Inferior parietal cortex (tissue), 1 donor: ENCODE results near the gene RMI2.
A peak's percentile ranks its signal among the peaks of the same experiment; 100 is the strongest.

Experiments
- DNase-seq: peaks from one replicate; pipeline ENCODE4 v3.0.0-alpha.2; 2016; ENCODE audit errors: extremely low spot score

Gene RMI2

DNA sequence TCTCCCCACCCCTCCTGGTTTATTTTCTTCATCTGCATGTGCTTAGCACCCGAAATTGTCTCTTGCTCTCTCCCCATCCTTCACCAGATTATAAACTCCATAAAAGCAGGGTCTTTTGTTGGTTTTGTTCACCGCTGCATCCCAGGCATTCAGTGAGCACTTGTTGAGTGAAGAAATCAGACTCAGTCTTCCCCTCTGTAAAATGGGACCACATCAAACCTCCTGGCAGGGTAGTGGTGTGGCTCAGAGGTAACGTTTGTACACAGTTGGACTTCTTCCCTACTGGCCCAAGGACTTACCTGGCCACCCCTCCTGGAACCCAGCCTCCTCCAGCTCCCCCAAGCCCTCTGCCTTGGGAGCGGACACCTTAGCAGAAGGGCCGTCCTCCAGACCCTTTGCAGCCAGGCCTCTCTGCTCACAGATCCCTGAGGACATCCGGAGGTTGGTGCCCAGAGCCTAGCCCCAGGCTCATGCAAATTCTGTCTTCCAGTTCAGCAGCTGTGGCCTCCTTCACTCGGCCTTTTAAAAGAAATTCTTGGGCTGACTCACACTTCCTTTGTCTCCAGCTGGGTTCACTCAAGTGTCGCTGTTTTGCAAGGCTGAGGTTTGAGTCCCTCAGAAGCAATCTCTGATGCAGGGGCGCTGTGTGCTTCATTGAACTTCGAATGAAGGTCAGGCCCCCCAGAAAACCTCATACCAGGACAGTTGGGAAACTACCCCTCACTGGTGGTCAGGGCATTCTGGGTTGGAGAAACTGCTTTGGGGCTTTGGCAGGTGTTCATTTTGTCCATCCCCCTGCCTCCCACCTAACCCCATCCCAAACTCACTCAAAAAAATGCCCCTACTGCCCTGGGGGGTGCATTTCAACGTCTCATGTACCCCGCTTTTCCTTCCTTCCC, 16.8 kb upstream of the RMI2 start:
- no peak for DNase-seq

DNA sequence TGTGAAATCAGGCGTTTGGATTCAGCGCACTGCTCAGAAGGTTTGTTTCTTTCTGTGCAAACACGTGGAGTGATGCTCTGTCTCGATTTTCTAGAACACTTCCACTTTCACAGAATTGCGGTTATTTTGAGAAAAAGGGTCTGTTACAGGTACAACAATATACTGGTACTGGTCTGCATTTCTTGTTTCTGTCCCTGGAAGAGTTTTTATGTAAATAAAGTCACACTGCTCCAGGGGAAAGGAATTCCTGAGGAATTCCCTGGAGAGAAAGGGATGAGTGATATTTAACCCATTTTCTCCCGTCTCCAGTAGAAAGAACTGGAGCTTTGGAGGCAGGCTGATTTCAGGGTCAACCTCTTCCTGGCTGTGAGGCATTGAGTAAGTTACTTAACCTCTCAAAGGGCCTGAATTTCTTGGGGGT, 16.2 kb upstream of the RMI2 start:
- no peak for DNase-seq

DNA sequence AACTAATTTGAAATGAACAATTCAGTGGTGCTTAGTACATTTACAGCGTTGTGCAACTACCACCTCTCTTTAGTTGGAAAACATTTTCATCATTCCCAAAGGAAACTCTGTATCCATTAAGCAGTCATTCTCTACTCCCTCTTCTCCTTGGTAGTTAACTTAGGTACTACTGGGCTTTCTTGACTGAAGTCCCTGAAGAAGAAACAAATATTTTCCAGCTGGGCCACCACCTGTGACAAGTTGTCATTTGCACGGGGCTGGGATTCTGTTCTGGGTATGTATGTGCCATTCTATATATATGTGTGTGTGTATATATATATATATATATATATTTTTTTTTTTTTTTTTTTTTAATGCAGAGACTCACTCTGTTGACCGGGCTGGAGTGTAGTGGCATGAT, 15.4 kb upstream of the RMI2 start:
- DNase-seq, result no peak

DNA sequence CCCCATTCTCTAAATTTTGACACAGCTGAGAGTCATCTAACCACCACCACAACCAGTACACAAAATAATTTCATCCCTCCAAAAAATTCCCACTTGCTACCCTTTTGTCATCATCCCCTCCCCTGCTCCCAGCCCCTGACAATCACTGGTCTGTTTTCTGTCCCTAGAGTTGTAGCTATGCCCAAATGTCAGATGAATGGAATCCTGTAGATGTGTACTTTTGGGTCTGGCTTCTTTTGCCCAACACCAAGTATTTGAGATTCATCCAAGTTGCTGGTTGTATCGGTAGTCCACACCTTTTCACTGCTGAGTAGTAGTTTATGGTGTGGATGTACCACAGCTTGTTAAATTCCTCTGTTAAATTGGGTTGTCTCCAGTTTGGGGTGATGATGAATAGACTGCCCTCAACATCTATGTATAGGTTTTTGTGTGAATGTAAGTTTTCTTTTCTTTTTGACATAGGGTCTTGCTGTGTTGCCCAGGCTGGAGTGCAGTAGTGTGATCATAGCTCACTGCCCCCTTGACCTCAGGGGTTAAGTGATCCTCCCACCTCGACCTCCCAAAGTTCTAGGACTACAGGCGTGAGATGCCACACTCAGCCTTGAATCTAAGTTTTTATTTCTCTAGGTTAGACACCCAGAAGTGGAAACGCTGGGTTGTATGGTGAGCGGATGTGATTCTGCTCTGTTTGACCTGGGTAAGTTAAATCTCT, 14.6 kb upstream of the RMI2 start:
- no peak for DNase-seq

DNA sequence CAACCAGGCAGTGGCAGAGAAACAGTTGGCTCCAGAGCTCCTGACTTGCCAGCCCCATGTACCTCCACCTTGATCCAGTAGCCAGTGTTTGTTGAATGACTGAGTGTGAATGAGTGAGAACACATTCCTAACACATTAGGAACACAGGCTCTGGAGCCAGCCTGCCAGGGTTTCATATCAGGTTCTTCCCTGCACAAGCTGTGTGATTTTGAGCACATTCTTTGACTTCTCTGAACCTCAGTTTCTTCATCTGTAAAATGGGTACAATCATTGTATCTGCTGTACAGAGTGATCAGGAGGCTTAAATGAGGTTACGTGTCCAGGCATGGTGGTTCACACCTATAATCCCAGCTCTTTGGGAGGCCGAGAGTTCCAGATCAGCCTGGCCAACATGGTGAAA, 13.3 kb upstream of the RMI2 start:
- DNase-seq, result no peak

DNA sequence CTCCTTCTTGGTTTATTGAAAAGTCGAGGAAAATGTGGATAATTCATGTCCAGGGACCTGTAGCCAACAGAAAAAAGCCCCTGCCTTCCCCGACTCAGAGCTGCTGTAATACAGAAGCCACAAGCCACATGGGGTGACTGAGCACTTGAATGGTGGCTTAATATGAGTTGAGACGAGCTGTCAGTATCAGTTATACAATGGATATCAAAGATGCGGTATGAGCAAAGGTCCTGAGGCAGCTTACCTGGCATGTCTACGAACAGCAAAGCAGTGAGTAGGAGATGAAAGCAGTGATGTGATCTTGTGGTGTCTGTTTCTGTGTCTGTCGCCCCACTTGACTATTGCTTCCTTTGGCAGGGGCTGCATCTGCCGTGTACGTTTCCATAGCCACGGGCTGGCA, 12.2 kb upstream of the RMI2 start:
- no peak for DNase-seq

DNA sequence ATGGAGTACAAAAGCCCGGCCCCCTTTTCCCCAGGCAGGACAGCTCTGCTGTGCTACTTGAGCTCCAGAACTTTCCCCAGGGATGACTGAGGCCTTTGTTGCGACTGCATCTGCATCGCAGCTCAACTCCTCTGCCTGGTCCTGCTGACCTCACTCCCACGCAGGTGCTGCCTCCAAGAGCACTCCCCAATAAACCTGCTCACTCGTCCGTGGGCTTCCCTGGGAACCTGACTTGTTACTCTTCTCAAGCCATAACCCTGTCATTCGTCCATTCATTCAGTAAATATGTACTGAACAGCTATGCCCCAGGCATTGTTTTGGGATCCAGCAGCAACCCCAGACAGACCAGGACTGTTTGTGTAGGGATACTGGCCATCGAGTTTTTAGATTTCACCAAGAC, 11.6 kb upstream of the RMI2 start:
- DNase-seq, result no peak

DNA sequence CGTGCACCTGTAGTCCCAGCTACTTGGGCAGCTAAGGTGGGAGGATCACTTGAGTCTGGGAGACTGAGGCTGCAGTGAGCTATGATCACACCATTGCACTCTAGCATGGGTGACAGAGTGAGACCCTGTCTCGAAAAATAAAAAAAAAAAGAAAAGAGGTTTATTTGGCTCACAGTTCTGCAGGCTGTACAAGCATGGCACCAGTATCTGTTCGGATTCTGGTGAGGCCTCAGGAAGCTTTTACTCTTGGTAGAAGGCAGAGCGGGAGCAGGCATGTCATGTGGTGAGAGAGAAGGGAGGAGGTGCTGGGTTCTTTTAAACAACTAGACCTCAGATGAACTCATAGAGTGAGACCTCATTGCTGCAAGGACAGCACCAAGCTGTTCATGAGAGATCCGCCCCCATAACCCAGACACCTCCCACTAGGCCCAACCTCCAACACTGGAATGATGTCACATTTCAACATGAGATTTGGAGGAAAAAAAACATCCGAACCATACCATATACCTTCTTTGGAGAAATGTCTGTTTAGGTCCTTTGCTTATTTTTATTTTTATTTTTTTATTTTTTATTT, 10.3 kb upstream of the RMI2 start:
- DNase-seq, result no peak

DNA sequence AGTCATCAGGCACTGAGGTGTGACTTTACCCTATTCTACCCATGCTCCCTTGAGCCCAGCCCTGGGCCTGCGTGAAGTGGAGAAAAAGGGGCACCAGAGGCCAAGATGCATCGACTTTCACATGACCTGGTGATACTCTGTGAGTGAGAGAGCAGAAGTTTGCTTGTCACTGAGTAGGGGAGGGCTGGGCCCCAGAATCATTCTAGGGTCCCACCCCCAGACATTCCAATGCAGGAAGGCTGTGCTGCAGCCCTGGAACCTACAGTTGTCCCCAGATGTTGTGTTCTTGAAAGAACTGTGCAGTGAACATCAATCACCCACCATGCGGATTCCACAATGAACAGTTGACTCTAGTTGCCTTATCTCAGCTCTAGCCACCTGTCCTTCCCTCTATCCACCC, 6.2 kb upstream of the RMI2 start:
- no peak for DNase-seq

DNA sequence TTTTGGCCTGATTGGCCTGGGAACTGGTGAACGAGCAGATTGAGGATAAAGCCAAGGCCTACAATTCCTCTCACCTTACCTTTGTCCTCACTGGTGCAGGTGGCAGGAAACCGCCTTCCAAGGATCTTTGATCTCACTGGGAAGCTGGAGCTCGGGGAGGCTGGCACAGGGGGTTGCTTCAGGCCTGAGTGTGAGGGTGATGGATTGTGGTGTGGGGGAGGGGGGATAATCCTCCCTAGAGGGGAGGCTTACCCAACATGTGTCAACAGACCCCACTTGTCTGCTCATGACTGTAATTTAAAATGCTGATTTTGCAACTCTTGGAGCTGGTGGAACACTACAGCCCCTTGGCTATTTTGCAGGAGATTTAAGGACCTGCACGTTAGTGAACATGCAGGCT, 4.5 kb upstream of the RMI2 start:
- DNase-seq, result no peak

DNA sequence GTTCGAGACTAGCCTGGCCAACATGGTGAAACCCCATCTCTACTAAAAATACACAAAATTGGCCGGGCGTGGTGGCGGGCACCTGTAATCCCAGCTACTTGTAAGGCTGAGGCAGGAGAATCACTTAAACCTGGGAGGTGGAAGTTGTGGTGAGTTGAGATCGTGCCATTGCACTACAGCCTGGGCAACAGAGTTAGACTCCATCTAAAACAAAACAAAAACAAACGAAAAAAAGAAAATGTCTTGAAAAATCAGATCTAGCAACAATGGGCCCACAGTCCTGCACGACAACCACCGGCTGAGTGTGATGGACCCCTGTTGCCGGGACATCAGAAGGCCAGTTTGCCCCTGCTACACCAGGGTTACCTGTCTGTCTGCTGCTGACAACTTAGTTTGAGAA, 3.9 kb upstream of the RMI2 start:
- no peak for DNase-seq

DNA sequence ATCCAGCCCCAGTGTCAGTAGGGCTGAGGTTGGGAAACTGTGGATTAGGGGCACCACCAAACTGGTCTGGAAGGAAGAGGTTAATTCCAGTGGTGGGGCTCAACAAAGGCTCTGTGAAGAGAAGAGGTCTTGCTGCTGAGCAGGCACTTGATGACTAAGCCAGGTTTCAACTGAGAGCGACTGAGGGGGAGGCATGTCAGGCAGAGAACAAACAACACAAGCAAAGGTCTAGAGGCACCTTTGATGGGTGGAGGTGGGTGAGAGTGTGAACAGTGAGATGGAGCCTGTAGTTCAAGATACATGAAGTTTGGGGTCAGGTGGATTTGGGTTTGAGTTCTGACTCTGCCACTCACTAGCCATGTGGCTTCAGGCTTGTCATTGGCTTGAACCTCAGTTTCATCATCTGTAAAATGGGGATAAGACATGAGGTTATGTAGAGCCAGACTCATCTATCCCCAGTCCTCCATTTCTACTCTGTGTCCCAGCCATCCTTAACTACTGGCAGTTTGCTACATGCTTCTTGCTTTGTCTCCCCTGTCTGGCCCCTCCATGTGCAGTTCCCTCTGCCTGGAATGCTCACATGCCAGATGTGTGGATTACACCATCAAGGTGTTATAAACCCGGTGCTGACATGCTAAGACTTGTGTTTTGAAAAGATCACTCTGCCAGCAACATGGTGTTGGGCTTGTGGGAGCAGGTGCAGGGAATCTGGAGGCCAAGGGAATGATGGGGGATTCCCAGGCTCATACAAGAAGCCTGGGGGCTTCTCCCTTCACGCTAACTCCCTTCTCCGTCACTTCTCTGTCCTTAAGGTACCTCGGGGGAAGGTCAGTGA, 3.0 kb upstream of the RMI2 start:
- DNase-seq, result no peak

DNA sequence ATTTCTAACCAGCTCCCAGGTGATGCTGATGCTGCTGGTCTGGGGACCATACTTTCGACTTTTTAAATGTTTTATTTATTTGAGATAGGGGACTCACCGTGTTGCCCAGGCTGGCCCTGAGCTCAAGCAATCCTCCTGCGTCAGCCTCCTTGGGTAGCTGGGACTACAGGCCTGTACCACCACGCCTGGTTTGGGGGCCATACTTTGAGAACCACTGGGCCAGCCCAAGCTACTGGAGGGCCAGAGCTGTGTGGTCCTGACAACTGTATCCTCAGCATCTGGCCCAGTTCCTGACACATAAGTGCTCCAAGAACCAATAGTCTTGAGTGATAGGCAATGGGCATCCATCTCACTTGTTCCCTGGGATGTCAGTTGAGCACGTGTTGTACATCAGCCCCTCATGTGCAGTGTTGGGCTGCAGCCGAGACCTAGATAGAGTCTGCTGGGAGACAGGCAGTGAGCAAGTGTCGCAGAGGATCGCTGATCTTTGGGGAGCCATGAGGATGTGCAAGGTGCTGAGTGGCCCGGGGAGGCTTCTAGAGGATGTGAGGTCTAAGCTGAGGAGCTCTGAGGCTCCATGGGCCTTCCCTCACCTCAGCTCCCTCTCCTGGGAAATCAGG, 1.6 kb downstream of the RMI2 start:
- DNase-seq, result no peak

DNA sequence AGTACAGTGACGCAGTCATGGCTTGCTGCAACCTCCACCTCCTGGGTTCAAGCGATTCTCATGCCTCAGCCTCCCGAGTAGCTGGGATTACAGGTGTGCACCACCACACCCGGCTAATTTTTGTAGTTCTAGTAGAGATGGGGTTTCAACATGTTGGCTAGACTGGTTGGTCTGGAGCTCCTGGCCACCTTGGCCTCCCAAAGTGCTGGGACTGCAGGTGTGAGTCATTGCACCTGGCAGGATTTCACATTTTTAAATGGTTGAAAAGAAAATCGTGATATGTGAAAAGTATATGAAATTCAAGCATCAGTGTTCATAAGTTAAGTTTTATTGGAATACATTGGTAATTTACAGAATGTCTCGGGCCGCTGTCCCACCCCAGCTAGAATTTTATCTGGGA, 2.6 kb downstream of the RMI2 start:
- DNase-seq, result no peak

DNA sequence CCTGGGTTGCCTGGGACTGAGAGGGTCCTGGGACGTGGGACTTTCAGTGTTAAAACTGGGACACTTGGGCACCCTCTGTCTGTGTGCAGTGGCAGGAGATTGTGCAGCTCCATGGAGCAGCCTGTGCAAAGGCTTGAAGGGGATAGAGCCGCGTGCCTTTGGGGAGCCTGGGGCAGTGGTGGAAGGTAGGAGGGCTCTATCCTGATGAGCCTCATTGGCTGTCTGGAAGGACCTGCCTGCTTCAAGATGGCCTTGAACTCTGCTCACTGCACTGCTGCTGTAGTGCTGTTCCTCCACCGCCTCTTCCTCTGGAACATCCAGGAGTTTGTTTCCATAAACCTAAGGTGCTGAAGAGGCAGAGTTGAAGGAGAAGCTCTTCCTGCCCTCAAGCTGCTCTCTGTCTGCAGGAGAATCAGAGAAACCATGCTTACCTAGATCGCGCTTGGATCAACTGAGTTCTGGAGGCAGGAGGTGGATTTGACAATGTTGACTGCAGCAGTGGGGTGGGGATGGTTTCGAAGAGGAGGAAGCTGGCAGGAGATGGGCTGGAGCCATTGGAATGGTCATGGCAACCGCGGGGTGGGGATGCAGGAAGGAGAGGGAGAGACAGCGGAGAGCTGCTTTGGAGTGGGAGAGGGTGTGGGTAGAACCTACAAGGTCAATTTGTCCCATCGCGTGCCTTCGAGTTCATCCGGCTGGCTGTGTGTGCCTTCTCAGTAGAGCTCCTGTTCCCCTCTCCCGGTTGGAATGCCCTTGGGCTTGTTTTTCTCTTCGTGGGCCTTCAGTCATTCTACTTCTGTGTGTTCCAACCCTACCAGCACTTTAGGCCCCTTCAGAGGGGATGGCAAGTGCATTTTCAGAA, 3.7 kb downstream of the RMI2 start:
- no peak for DNase-seq

DNA sequence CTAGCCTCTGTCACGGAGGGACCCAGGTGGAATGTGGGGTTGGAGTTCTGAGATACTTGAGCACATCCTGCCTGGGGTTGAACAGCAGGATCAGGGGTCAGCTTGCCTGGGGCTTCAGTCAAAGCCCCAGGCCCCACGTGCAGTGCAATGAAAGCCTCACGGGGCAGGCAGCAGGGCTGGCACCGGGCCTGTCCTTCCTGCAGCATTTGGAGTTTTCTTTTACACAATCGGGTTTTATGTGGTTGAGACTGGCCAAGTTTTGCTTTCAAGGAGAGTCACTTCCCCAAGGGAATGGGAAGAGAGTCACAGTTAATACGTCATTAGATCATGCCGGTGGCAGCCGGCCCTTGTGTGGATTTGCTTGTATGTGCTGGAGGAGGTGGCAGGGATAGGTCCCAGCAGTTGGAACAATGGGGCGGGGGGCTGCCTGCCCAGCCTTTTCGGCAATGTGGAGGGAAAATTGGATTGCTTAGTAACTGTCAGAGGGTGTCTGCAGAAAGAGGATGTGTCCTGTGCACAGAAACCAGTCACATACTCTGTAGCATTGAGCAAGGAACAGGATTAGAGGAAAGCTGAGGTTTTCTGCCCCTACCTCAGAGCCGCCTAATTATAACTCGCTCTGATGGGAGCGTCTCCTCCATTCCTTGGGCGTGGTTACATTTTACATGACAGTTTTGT, 4.5 kb downstream of the RMI2 start:
- DNase-seq, result peak; percentile 38

DNA sequence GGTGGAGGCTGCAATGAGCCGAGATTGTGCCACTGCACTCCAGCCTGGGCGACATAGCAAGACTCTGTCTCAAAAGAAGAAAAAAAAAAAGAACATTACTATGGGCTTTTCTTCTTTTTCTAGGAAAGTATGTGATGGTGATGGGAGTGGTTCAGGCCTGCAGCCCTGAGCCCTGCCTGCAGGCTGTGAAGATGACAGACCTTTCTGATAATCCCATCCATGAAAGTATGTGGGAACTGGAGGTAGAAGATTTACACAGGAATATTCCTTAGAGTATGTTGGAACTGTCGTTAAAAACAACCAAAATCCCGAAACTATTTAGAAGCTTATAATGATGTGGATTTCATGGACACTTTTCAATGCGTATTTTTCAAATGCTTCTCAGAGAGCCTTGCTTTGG, 5.3 kb downstream of the RMI2 start:
- DNase-seq, result no peak

DNA sequence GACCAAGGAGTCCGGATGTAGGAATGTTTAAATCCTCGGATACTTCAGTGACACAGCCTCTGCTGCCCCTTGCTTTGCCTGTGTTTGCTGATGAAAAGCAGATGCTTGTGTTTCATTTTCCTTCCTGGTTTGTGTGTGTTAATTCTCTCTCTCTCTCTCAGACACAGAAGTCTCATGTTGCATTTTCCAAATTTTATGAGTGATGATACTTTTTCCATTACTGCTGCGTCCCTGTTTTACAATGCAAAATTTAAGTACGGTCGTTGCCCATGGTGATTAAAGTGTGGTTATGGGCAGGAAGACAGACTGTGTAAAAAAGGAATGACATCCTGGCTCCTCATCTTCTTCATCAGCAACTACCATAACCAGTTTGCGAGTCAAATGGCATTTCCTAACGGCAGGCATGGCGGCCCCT, 5.7 kb downstream of the RMI2 start:
- no peak for DNase-seq

DNA sequence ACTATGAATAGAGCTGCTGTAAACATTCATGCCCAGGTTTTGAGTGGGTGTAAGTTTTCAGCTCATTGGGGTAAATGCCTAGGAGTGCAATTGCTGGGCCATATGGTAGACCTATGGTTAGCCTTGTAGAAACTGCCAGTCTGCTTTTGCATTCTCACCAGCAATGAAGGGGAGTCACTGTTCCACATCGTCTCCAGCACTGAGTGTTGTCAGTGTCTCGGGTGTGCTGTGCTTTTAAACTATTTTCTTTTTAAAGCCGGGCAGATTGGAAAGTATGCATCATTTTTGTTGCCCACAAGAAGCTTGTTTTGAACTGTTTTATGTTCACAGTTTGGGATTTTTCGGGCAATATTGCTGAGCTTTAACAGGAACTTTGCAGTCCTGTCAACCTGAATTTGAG, 7.9 kb downstream of the RMI2 start:
- no peak for DNase-seq

DNA sequence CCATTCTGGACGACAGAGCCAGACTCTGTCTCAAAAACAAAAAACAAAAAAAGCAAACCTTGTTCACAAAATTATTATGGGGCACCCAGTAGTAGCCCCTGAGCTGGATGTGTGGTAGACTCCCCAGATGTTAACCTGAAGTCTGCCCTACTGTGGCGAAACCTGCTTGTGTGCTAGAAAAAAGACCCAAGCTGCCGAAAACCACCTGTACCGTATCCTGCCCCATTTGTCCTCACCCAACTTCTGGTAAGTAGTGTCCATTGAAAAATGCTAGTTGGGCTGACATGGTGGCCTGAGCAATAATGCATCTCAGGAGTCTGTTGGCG, 9.1 kb downstream of the RMI2 start:
- DNase-seq, result no peak
